HFFc6 (cell line): ENCODE results near the gene TTLL10. TPM values are rescaled to one million over a fixed set of nuclear protein-coding genes. Genes with fewer than 3 reads are reported as not detected.

Experiments
- DNase-seq: peaks from one replicate; pipeline ENCODE4 v3.0.0-alpha.2; 2018
- H3K27ac Mint-ChIP-seq: 2 replicates; pipeline ENCODE4 v1.8.0; 2020; ENCODE audit warnings: mild to moderate bottlenecking, mixed read lengths
- H3K27me3 Mint-ChIP-seq: 2 replicates; pipeline ENCODE4 v1.8.0; 2021; ENCODE audit warnings: mild to moderate bottlenecking, moderate library complexity, mixed read lengths; ENCODE audit not compliant: insufficient read depth
- H3K36me3 Mint-ChIP-seq: 2 replicates; pipeline ENCODE4 v1.8.0; 2021; ENCODE audit warnings: low read depth, mixed read lengths
- H3K4me1 Mint-ChIP-seq: 2 replicates; pipeline ENCODE4 v1.8.0; 2020; ENCODE audit warnings: low read depth, mixed read lengths
- H3K4me3 Mint-ChIP-seq: 2 replicates; pipeline ENCODE4 v1.8.0; 2020; ENCODE audit warnings: mild to moderate bottlenecking, moderate library complexity, mixed read lengths
- H3K9me3 Mint-ChIP-seq: 2 replicates; pipeline ENCODE4 v1.8.0; 2020; ENCODE audit warnings: mild to moderate bottlenecking, mixed read lengths
- CTCF ChIP-seq: fragments of 200-600 bp; sonication (generic); IDR thresholded peaks from 2 replicates; pipeline ENCODE4 v1.5.0; 2021; ENCODE audit warnings: antibody characterized with exemption, mild to moderate bottlenecking
- total RNA-seq, 6 experiments: library from RNA; stranded (reverse); fragmentation: NEBNext Ultra II Directional; extraction: Animal tissue kit (Norgen Biotek cat#: 25700); gene quantifications; 2 replicates in 1 of 6; 3 replicates in 5 of 6; pipeline ENCODE4 v1.2.3, GENCODE V29; 2021

Gene TTLL10
- total RNA-seq, 6 experiments from 2014 or later = not detected

GRCh38 chr1:1183221-1183747 is 9.6 kb downstream of the TTLL10 start:
- DNase-seq = no peak
- peaks cover 9% of the 10 kb centered on the region for H3K27me3 Mint-ChIP-seq
- H3K4me3 Mint-ChIP-seq = no peak overlapping the region
- no peak for TF ChIP-seq CTCF
- no peak overlapping the region for H3K27ac Mint-ChIP-seq
- peaks cover 4% of the 10 kb centered on the region; the same call in 1 of the 2 replicates for H3K4me1 Mint-ChIP-seq
- no peaks in the 10 kb centered on the region for H3K9me3 Mint-ChIP-seq
- H3K36me3 Mint-ChIP-seq = no peaks in the 10 kb centered on the region

- Mint-ChIP-seq H3K27ac (no peak overlapping the region), H3K36me3 (no peaks in the 10 kb centered on the region), H3K9me3 (no peaks in the 10 kb centered on the region), H3K27me3 (peaks cover 9% of the 10 kb centered on the region), H3K4me3 (no peak overlapping the region), H3K4me1 (peaks cover 4% of the 10 kb centered on the region; the same call in 1 of the 2 replicates)
- no peak for DNase-seq
- no peak for TF ChIP-seq CTCF
Observed at GRCh38 chr1:1183833-1184775, 10.4 kb downstream of the TTLL10 start.

- no peak for TF ChIP-seq CTCF
- Mint-ChIP-seq H3K4me1 (peaks cover 4% of the 10 kb centered on the region; the same call in 1 of the 2 replicates), H3K27me3 (peaks cover 11% of the 10 kb centered on the region), H3K4me3 (no peak overlapping the region), H3K9me3 (no peaks in the 10 kb centered on the region), H3K27ac (no peak overlapping the region), H3K36me3 (no peaks in the 10 kb centered on the region)
- DNase-seq = no peak
Observed at GRCh38 chr1:1185101-1185765, 11.6 kb downstream of the TTLL10 start.

- Mint-ChIP-seq H3K36me3 (no peaks in the 10 kb centered on the region), H3K27ac (no peak overlapping the region), H3K4me3 (no peak overlapping the region), H3K27me3 (peaks cover 23% of the 10 kb centered on the region), H3K4me1 (peaks cover 4% of the 10 kb centered on the region; the same call in 1 of the 2 replicates), H3K9me3 (peaks cover 6% of the 10 kb centered on the region; the same call in 1 of the 2 replicates)
- DNase-seq = peak; percentile 9
- TF ChIP-seq CTCF = no peak
Observed at GRCh38 chr1:1187938-1188337, 14.3 kb downstream of the TTLL10 start.

GRCh38 chr1:1189111-1189510 is 15.4 kb downstream of the TTLL10 start:
- Mint-ChIP-seq H3K4me1 (peaks cover 4% of the 10 kb centered on the region; the same call in 1 of the 2 replicates), H3K4me3 (no peak overlapping the region), H3K27me3 (peaks cover 19% of the 10 kb centered on the region)

More at GRCh38 chr1:1189111-1189510, 15.4 kb downstream of the TTLL10 start:
- no peak for DNase-seq
- H3K27ac Mint-ChIP-seq = no peak overlapping the region
- peaks cover 6% of the 10 kb centered on the region for H3K9me3 Mint-ChIP-seq
- 0 out of 2 replicates have a peak, but pooled peaks cover under 1% of the 10 kb centered on the region for H3K36me3 Mint-ChIP-seq
- no peak for TF ChIP-seq CTCF
